Activated CD8-positive, alpha-beta T cell treated with anti-CD3 and anti-CD28 coated beads, Interleukin-2, amount 10 ng/mL, durations not matched to agents 7 days and 5 days (primary cell): ENCODE results near the gene BUD23. TPM values are rescaled to one million over a fixed set of nuclear protein-coding genes. Genes with fewer than 3 reads are reported as not detected.
A peak's percentile ranks its signal among the peaks of the same experiment; 100 is the strongest.

ENCODE experiments used
- ATAC-seq: fragments of 150-1000 bp; cut with Tn5 transposase; one replicate; pipeline ENCODE4 v1.10.0; 2021; ENCODE audit warnings: moderate library complexity
- CTCF ChIA-PET: fragments of 350-600 bp; sonication (Branson Sonifier 250); formaldehyde crosslinking; loops from one replicate; lab custom pipeline; 2021; ENCODE audit warnings: antibody characterized with exemption; lab: Charles Lee
- POLR2A ChIA-PET: fragments of 350-600 bp; sonication (Branson Sonifier 250); formaldehyde crosslinking; loops from one replicate; lab custom pipeline; 2021; ENCODE audit warnings: antibody characterized with exemption; lab: Charles Lee
- DNase-seq: peaks from one replicate; pipeline ENCODE4 v3.0.0-alpha.2; 2020
- H3K27ac Mint-ChIP-seq: one replicate; pipeline ENCODE4 v1.8.0; 2021; ENCODE audit warnings: mild to moderate bottlenecking, mixed read lengths
- H3K27me3 Mint-ChIP-seq: one replicate; pipeline ENCODE4 v1.8.0; 2021; ENCODE audit warnings: low read depth, mixed read lengths
- H3K36me3 Mint-ChIP-seq: one replicate; pipeline ENCODE4 v1.8.0; 2021; ENCODE audit warnings: low read depth, mixed read lengths
- H3K4me1 Mint-ChIP-seq: one replicate; pipeline ENCODE4 v1.8.0; 2021; ENCODE audit warnings: low read depth, mixed read lengths
- H3K4me3 Mint-ChIP-seq: one replicate; pipeline ENCODE4 v1.8.0; 2021; ENCODE audit warnings: mild to moderate bottlenecking, mixed read lengths
- H3K9me3 Mint-ChIP-seq: one replicate; pipeline ENCODE4 v1.8.0; 2022; ENCODE audit warnings: mixed read lengths; ENCODE audit not compliant: insufficient read depth
- total RNA-seq, 2 experiments: library from RNA; stranded (reverse); gene quantifications; one replicate each; pipeline ENCODE4 v1.2.3, GENCODE V29; 2021

Gene BUD23
- total RNA-seq, 2 experiments from 2014 or later, result 57.3 to 60.9 TPM

DNA sequence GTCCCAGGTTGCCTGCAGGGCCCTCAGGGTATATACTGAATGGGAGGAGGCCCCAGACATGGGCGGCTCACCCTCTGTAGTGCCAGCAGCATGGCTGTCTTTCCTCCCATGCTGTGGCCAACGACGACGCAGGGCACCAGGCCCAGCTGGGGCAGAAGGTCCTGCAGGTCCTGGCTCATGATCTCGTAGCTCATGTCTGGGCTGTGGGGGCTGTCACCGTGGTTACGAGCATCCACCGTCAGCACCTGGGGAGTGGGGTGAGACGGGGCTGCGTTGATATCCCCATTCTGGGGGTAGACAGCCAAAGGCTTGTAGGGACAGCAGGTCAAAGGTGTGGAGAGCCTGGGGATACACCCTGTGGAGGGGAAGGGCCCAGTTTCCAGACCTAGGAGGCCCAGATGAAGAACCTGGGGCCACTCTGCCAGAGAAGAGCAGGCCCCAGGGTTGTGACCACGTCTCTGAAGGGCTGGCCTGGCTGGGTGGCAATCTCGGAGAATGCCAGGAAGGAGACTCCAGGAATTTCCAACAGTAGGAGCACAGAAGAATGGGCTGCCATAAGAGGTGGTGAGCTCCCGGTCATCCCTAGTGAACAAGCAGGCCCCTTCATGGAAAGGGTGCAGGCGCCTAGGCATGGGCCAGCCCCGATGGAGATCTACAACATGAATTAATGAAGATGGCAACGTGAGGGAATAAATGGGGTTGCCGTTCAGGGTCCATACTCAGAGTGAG is 54.3 kb downstream of the BUD23 start:
- H3K36me3 Mint-ChIP-seq, result peaks cover 13% of the 10 kb centered on the region
- no peaks in the 10 kb centered on the region for H3K9me3 Mint-ChIP-seq
- DNase-seq (no peak), ATAC-seq (no peak)
- ChIA-PET POLR2A (interaction anchor here (0.6 to 1.8 kb wide), 4 partner anchors 92 to 346 kb away, joined by 3 to 12 read pairs (median 6); partner anchors contain the start of genes BAZ1B, BCL7B and LIMK1), CTCF (interaction anchor here (1.9 to 8.5 kb wide), 2 partner anchors 117 to 131 kb away, joined by 13 to 115 read pairs; no protein-coding TSS in a partner anchor)
- peak overlapping the region; percentile 98 for H3K27ac Mint-ChIP-seq
- peaks cover 29% of the 10 kb centered on the region for H3K4me1 Mint-ChIP-seq
- H3K27me3 Mint-ChIP-seq, result peaks cover 6% of the 10 kb centered on the region
- H3K4me3 Mint-ChIP-seq, result peak overlapping the region; percentile 94

DNA sequence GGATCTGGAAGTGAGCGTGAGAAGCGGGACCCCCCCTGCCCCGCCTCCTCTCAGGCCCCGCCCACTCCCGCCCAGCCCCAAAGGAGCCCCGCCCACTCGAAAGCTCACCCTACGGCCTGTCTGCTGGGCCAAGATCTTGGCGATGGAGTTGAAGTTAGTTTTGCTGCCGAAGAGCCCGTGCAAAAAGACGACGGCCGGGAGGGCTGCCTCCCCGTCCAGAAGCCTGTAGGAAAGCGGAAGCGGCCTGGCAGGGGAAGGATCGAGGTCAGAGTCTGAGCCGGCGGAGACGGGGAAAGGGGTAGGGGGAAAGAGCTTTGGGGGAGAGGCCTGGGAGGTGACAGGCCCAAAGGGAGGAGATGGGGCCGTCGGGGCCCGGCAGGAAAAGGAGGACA is 54.8 kb downstream of the BUD23 start:
- ATAC-seq (peak; percentile 16), DNase-seq (peak; percentile 71)
- POLR2A ChIA-PET, result interaction anchor here (0.5 to 1.8 kb wide), 5 partner anchors 91 to 345 kb away, joined by 3 to 12 read pairs (median 5); partner anchors contain the start of genes BAZ1B, BCL7B and LIMK1
- H3K9me3 Mint-ChIP-seq, result no peaks in the 10 kb centered on the region
- H3K4me3 Mint-ChIP-seq, result peak overlapping the region; percentile 94
- CTCF ChIA-PET, result interaction anchor here (1.0 to 8.5 kb wide), 4 partner anchors 117 to 151 kb away, joined by 3 to 115 read pairs (median 9); no protein-coding TSS in a partner anchor
- H3K27me3 Mint-ChIP-seq, result peaks cover under 1% of the 10 kb centered on the region
- peaks cover 13% of the 10 kb centered on the region for H3K36me3 Mint-ChIP-seq
- H3K4me1 Mint-ChIP-seq, result peaks cover 29% of the 10 kb centered on the region
- H3K27ac Mint-ChIP-seq, result peak overlapping the region; percentile 98

DNA sequence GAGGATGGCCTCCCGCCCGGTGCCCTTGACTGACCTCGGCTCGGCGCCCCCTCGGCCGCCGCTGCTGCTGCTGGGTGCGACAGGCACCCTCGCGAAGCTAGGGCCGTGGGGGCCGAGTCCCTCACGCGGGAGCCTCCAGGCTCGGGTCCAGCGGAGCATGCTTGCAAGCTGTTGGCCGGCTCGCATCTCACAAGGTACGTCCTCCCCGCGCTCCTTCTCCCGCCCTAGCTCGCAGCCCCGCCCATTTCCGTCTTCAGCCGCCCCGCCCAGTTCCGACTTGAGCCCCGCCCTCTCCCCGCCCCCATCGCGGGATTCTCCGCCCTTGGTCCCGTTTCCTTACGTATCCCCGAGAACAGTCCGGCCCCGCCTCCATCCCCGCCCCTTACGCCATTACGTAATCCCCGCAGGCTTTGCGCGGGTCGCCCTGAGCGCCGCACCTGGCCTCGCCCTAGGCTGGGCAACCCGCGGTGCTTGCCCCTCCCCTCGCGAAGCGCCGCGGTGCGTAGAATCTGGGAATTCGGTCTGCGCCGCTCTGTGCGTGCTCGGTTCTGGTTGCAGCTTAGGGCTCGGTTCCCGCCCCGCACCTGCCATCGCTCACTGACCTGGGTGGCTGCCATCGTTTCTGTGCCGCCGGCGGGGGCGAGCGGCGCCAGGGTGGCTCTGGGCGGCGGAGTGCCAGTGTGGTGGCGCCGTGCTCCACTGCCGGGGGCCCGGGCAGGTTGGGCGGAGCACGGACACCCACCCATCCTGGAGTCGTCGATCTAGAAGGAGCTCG is 55.4 kb downstream of the BUD23 start, which contains the start of gene ABHD11:
Gene ABHD11, minus strand, starts transcription at position 191 of the 775 bp plus-strand sequence. Its CDS starts 32 bp downstream, at position 159.
- ChIA-PET CTCF (interaction anchor here (0.6 to 8.5 kb wide), 6 partner anchors 116 to 468 kb away, joined by 3 to 115 read pairs (median 4); no protein-coding TSS in a partner anchor), POLR2A (interaction anchor here (0.5 to 1.8 kb wide), 10 partner anchors 9 to 515 kb away, joined by 3 to 12 read pairs (median 4); partner anchors contain the start of genes BAZ1B, BCL7B, LIMK1 and METTL27)
- ATAC-seq, result peak; percentile 82
- Mint-ChIP-seq H3K9me3 (no peaks in the 10 kb centered on the region), H3K27ac (peak within 1 kb of the TSS; percentile 98), H3K36me3 (peaks cover 13% of the 10 kb centered on the region), H3K4me3 (peak within 1 kb of the TSS; percentile 94), H3K4me1 (peaks cover 29% of the 10 kb centered on the region), H3K27me3 (no peaks in the 10 kb centered on the region)
- DNase-seq, result peak; percentile 98

- Mint-ChIP-seq H3K27me3 (no peaks in the 10 kb centered on the region), H3K27ac (peak overlapping the region; percentile 63), H3K9me3 (no peaks in the 10 kb centered on the region), H3K4me3 (peak overlapping the region; percentile 94), H3K36me3 (peaks cover 13% of the 10 kb centered on the region), H3K4me1 (peaks cover 28% of the 10 kb centered on the region)
- ChIA-PET CTCF (interaction anchor here (0.6 to 8.5 kb wide), 5 partner anchors 115 to 467 kb away, joined by 3 to 115 read pairs (median 5); no protein-coding TSS in a partner anchor), POLR2A (interaction anchor here (0.6 to 1.6 kb wide), 4 partner anchors 9 to 514 kb away, joined by 3 to 6 read pairs (median 6); partner anchors contain the start of genes BCL7B and METTL27)
- ATAC-seq (no peak), DNase-seq (no peak)
Observed at GRCh38 chr7:73739387-73739767, 56.0 kb downstream of the BUD23 start.

DNA sequence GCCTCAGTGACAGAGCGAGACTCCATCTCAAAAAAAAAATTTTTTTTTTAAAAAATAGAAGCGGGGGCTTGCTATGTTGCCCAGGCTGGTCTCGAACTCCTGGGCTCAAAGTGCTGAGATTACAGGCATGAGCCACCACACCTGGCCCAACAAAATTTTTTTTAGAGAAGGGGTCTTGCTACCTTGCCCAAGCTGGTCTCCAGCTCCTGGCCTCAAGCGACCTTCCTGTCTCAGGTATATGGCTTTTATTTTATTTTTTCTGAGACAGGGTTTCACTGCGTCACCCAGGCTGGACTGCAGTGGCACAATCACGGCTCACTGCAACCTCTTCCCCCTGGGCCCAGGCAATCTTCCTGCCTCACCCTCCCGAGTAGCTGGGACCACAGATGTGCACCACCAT is 56.8 kb downstream of the BUD23 start:
- ChIA-PET CTCF (no interaction called here), POLR2A (no interaction called here)
- peaks cover 13% of the 10 kb centered on the region for H3K36me3 Mint-ChIP-seq
- no peak for ATAC-seq
- H3K4me3 Mint-ChIP-seq, result peak overlapping the region; percentile 10
- H3K9me3 Mint-ChIP-seq, result no peaks in the 10 kb centered on the region
- H3K27me3 Mint-ChIP-seq, result no peaks in the 10 kb centered on the region
- H3K27ac Mint-ChIP-seq, result no peak overlapping the region
- H3K4me1 Mint-ChIP-seq, result peaks cover 20% of the 10 kb centered on the region
- no peak for DNase-seq

DNA sequence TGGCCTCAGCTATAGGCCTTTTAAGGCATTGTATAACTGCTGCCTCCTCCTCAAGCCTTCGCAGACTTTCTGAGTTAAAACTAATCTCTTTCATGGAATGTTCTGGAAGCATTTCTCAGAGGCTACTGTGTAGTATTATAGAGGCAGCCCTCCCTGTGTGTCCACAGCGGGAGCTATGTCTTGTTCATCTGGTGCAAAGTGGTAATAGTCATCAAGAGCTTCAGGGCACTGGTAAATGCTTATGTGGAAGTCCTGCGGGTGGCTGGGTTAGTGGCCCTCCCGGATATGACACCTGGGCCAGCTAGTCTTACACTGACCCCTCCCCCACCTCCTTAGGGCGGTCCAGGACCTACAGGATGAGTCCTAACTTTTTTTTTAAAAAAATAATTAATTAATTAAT is 57.4 kb downstream of the BUD23 start:
- H3K9me3 Mint-ChIP-seq, result no peaks in the 10 kb centered on the region
- peak overlapping the region; percentile 10 for H3K4me3 Mint-ChIP-seq
- peaks cover 19% of the 10 kb centered on the region for H3K4me1 Mint-ChIP-seq
- ATAC-seq (no peak), DNase-seq (no peak)
- H3K27me3 Mint-ChIP-seq, result no peaks in the 10 kb centered on the region
- H3K27ac Mint-ChIP-seq, result no peak overlapping the region
- CTCF ChIA-PET, result no interaction called here
- POLR2A ChIA-PET, result no interaction called here
- peaks cover 13% of the 10 kb centered on the region for H3K36me3 Mint-ChIP-seq

DNA sequence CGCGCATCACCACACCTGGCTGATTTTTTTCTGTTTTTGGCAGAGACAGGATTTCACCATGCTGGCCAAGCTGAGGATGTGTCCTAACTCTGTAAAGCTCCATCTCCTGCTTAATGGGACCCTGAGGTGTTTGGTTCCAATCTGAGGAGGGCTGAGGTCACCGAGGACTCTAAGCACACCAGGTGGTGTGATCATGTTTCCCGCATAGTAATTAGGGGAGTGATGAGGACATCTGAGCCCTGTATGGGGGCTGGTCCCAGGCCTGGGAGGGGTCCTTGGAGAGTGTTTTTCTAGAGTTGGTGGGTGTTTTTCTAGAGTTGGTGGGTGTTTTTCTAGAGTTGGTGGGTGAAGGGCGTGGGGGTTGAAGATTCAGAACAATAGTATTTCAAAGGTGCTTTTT is 58.2 kb downstream of the BUD23 start:
- no peaks in the 10 kb centered on the region for H3K9me3 Mint-ChIP-seq
- H3K36me3 Mint-ChIP-seq, result peaks cover 7% of the 10 kb centered on the region
- no peaks in the 10 kb centered on the region for H3K27me3 Mint-ChIP-seq
- DNase-seq, result no peak
- no peak overlapping the region for H3K27ac Mint-ChIP-seq
- H3K4me3 Mint-ChIP-seq, result no peak overlapping the region
- ChIA-PET CTCF (no interaction called here), POLR2A (no interaction called here)
- ATAC-seq, result no peak
- peaks cover 15% of the 10 kb centered on the region for H3K4me1 Mint-ChIP-seq

- no peak overlapping the region for H3K27ac Mint-ChIP-seq
- H3K27me3 Mint-ChIP-seq, result no peaks in the 10 kb centered on the region
- H3K36me3 Mint-ChIP-seq, result no peaks in the 10 kb centered on the region
- DNase-seq (no peak), ATAC-seq (no peak)
- ChIA-PET CTCF (no interaction called here), POLR2A (no interaction called here)
- peaks cover 10% of the 10 kb centered on the region for H3K4me1 Mint-ChIP-seq
- H3K9me3 Mint-ChIP-seq, result no peaks in the 10 kb centered on the region
- H3K4me3 Mint-ChIP-seq, result no peak overlapping the region
Observed at GRCh38 chr7:73742338-73742752, 58.9 kb downstream of the BUD23 start.

- Mint-ChIP-seq H3K4me3 (no peak overlapping the region), H3K4me1 (peaks cover 3% of the 10 kb centered on the region), H3K27me3 (no peaks in the 10 kb centered on the region), H3K9me3 (no peaks in the 10 kb centered on the region), H3K27ac (no peak overlapping the region), H3K36me3 (no peaks in the 10 kb centered on the region)
- DNase-seq, result no peak
- no peak for ATAC-seq
- ChIA-PET CTCF (no interaction called here), POLR2A (no interaction called here)
Observed at GRCh38 chr7:73742753-73743641, 59.6 kb downstream of the BUD23 start.

DNA sequence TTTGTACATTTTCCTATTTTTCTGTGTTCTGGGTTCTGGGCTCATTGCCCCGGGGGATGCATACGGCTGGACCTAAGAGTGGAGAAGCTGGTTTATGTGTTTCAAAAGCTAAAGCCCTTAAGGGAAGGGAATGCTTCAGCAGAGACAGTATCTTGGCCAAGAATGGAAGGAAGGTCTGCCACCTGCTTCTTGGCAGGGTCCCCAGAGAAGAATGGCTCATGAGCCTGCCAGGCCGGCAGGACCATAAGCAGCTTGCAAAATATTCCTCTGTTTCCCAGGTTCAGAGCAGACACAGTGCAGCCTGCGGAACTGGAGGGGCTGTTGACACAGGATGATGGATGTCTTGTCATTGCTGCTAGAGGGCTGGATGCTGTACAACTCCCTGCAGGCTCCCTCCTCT is 63.0 kb downstream of the BUD23 start:
- Mint-ChIP-seq H3K4me1 (no peaks in the 10 kb centered on the region), H3K4me3 (no peak overlapping the region)
- POLR2A ChIA-PET, result no interaction called here

More for the DNA sequence above, 63.0 kb downstream of the BUD23 start:
- ATAC-seq (no peak), DNase-seq (no peak)
- CTCF ChIA-PET, result no interaction called here
- no peak overlapping the region for H3K27ac Mint-ChIP-seq
- no peaks in the 10 kb centered on the region for H3K9me3 Mint-ChIP-seq
- H3K27me3 Mint-ChIP-seq, result peaks cover 10% of the 10 kb centered on the region
- no peaks in the 10 kb centered on the region for H3K36me3 Mint-ChIP-seq
